GM21786 (cell line): ENCODE measurements around the gene LARP7.
"Not testable (repeated sequence)": the region's sequence is repeated elsewhere in the genome, so short reads cannot be mapped to it uniquely, and the experiment has no call there.

ENCODE experiments used
- ATAC-seq: cut with Tn5 transposase; IDR thresholded peaks from one replicate; pipeline ENCODE4 v1.9.1; 2021; ENCODE audit not compliant: unreplicated experiment

Gene LARP7

GRCh38 chr4:112649055-112649408 lies 12.1 kb downstream of the LARP7 start:
- ATAC-seq: no peak

- ATAC-seq: no peak
Measured at GRCh38 chr4:112650332-112650731, 13.4 kb downstream of the LARP7 start.

- no peak for ATAC-seq
Measured at GRCh38 chr4:112651641-112652040, 14.7 kb downstream of the LARP7 start.

GRCh38 chr4:112652216-112652615 lies 15.3 kb downstream of the LARP7 start:
- ATAC-seq: no peak

- ATAC-seq: no peak
Measured at GRCh38 chr4:112655270-112655669, 18.3 kb downstream of the LARP7 start.

- ATAC-seq: not testable (repeated sequence)
Measured at GRCh38 chr4:112656115-112656514, 19.2 kb downstream of the LARP7 start.

- no peak for ATAC-seq
Measured at GRCh38 chr4:112664611-112665010, 27.7 kb downstream of the LARP7 start.

GRCh38 chr4:112668131-112668530 lies 31.2 kb downstream of the LARP7 start:
- no peak for ATAC-seq

- ATAC-seq: no peak
Measured at GRCh38 chr4:112673076-112673475, 36.1 kb downstream of the LARP7 start.

- no peak for ATAC-seq
Measured at GRCh38 chr4:112673686-112674085, 36.7 kb downstream of the LARP7 start.

- no peak for ATAC-seq
Measured at GRCh38 chr4:112674376-112674775, 37.4 kb downstream of the LARP7 start.

GRCh38 chr4:112677519-112678091 lies 40.7 kb downstream of the LARP7 start:
- ATAC-seq: no peak

- ATAC-seq: no peak
Measured at GRCh38 chr4:112680996-112681395, 44.1 kb downstream of the LARP7 start.

- no peak for ATAC-seq
Measured at GRCh38 chr4:112693507-112693906, 56.6 kb downstream of the LARP7 start.

GRCh38 chr4:112700679-112701078 lies 63.7 kb downstream of the LARP7 start:
- no peak for ATAC-seq

GRCh38 chr4:112702892-112703291 lies 65.9 kb downstream of the LARP7 start:
- ATAC-seq: no peak

- ATAC-seq: no peak
Measured at GRCh38 chr4:112704322-112704721, 67.4 kb downstream of the LARP7 start.

- peak; percentile 14 for ATAC-seq
Measured at GRCh38 chr4:112704991-112705845, 68.3 kb downstream of the LARP7 start.

- peak; percentile 47 for ATAC-seq
Measured at GRCh38 chr4:112705891-112706839, 69.2 kb downstream of the LARP7 start.

- peak; percentile 7 for ATAC-seq
Measured at GRCh38 chr4:112706840-112707207, 69.9 kb downstream of the LARP7 start.
